Measurements from ENCODE around the gene ST6GAL1. TPM values are rescaled to one million over a fixed set of nuclear protein-coding genes. Genes with fewer than 3 reads are reported as not detected.

Gene ST6GAL1
- total and polyA plus RNA-seq, 2 of the 13 experiments (the other 11 are each of a cell fraction or from before 2014, with no cell fraction given), result 79.9 to 164 TPM

GRCh38 chr3:187064210-187065115 lies 134.1 kb downstream of the ST6GAL1 start (continued):
- TF ChIP-seq FUBP1 (CRISPR knock-in tag; IDR thresholded peaks at IDR 0.05; ENCODE audit: borderline replicate concordance) (no peak), ARID5B (CRISPR knock-in tag; IDR thresholded peaks at IDR 0.05) (0 out of 2 replicates have a peak, but pooled peaks have one; percentile 4), ZNF788 (CRISPR knock-in tag; IDR thresholded peaks at IDR 0.05; ENCODE audit: borderline replicate concordance) (no peak), KAT7 (CRISPR knock-in tag; IDR thresholded peaks at IDR 0.05; ENCODE audit: borderline replicate concordance) (no peak), HMG20A (CRISPR knock-in tag; IDR thresholded peaks at IDR 0.05; ENCODE audit: borderline replicate concordance) (peak; percentile 5; the same call in 1 of the 2 replicates), ZNF704 (CRISPR knock-in tag; IDR thresholded peaks at IDR 0.05; ENCODE audit: borderline replicate concordance) (no peak), RNF2 (conservative IDR thresholded peaks at IDR 0.05; ENCODE audit: low read depth) (no peak), ZNF83 (CRISPR knock-in tag; IDR thresholded peaks at IDR 0.05; ENCODE audit: borderline replicate concordance) (no peak), HNF1A (IDR thresholded peaks at IDR 0.05; ENCODE audit: low read depth) (no peak), HNF1A (CRISPR knock-in tag; IDR thresholded peaks at IDR 0.05; ENCODE audit: borderline replicate concordance) (no peak), ISL2 (CRISPR knock-in tag; IDR thresholded peaks at IDR 0.05) (peak; percentile 2; the same call in 1 of the 2 replicates), PAX8 (CRISPR knock-in tag; IDR thresholded peaks at IDR 0.05; ENCODE audit: borderline replicate concordance) (no peak), ZNF160 (CRISPR knock-in tag; IDR thresholded peaks at IDR 0.05) (no peak), MXD4 (CRISPR knock-in tag; IDR thresholded peaks at IDR 0.05) (no peak)

Data from HepG2 (cell line).